Peyer's patch (tissue), 4 donors: ENCODE data around the gene FGFR2. TPM values are rescaled to one million over a fixed set of nuclear protein-coding genes. Genes with fewer than 3 reads are reported as not detected.

Source experiments
- DNase-seq, 3 donors: peaks; one replicate each; pipeline ENCODE4 v3.0.0-alpha.2; 2017 to 2019
- H3K27ac ChIP-seq, 4 donors: fragments of 200-600 bp; sonication (generic); one replicate each; pipeline ENCODE4 v1.5.1; 2016 to 2019
- H3K27me3 ChIP-seq, 2 donors: fragments of 200-600 bp; sonication (generic); one replicate each; pipeline ENCODE4 v1.5.1; 2019
- H3K36me3 ChIP-seq, 3 donors: fragments of 200-600 bp; sonication (generic); one replicate each; pipeline ENCODE4 v1.5.1; 2016 to 2019
- H3K4me1 ChIP-seq, 4 donors: fragments of 200-600 bp; sonication (generic); one replicate each; pipeline ENCODE4 v1.5.1; 2016 to 2019
- H3K4me3 ChIP-seq, 4 donors: fragments of 200-600 bp; sonication (generic); 1 replicate in 3 of 4; 2 replicates in 1 of 4; pipeline ENCODE4 v1.5.1; 2016 to 2019; ENCODE audit warnings: mild to moderate bottlenecking in 1 of 4
- H3K9me3 ChIP-seq, 4 donors: fragments of 200-600 bp; sonication (generic); one replicate each; pipeline ENCODE4 v1.5.1; 2016 to 2019; ENCODE audit warnings: mild to moderate bottlenecking in 1 of 4
- CTCF ChIP-seq, 6 experiments: fragments of 450-650 bp in 4 of 6; fragments of 200-600 bp in 2 of 6; sonication (generic) in 1 of 6; IDR thresholded peaks; one replicate each; pipeline ENCODE4 v1.5.1; 2017 to 2019; ENCODE audit warnings: antibody characterized with exemption in 6 of 6, mild to moderate bottlenecking in 3 of 6, moderate library complexity in 1 of 6
- POLR2A ChIP-seq, 2 donors: fragments of 450-650 bp; IDR thresholded peaks; one replicate each; pipeline ENCODE4 v1.5.1; 2017; ENCODE audit warnings: antibody characterized with exemption in 2 of 2, mild to moderate bottlenecking in 2 of 2, moderate library complexity in 2 of 2
- total RNA-seq, 4 donors: library from RNA; depleted of rRNA; stranded (reverse); fragments of >200 nt; gene quantifications; one replicate each; pipeline ENCODE4 v1.1.0, GENCODE V29; 2016

Gene FGFR2
- total RNA-seq, 4 donors from 2014 or later, result 12.9 to 22.9 (median 19.9) TPM

GRCh38 chr10:121579656-121580055, 18.6 kb downstream of the FGFR2 start:
- H3K9me3 ChIP-seq, result no peaks in the 10 kb centered on the region
- TF ChIP-seq POLR2A (IDR thresholded peaks at IDR 0.05), result no peak
- no peak for TF ChIP-seq CTCF (IDR thresholded peaks at IDR 0.05)
- no peaks in the 10 kb centered on the region for H3K27me3 ChIP-seq
- peaks cover 0 to 7% (median 0%) of the 10 kb centered on the region in 4 donors for H3K4me1 ChIP-seq
- no peaks in the 10 kb centered on the region for H3K36me3 ChIP-seq
- DNase-seq, result no peak
- no peak overlapping the region for H3K27ac ChIP-seq
- no peak overlapping the region for H3K4me3 ChIP-seq

GRCh38 chr10:121578965-121579364, 19.3 kb downstream of the FGFR2 start:
- no peaks in the 10 kb centered on the region for H3K27me3 ChIP-seq
- DNase-seq, result no peak
- TF ChIP-seq POLR2A (IDR thresholded peaks at IDR 0.05) (no peak), CTCF (IDR thresholded peaks at IDR 0.05) (no peak)
- H3K4me3 ChIP-seq, result no peak overlapping the region
- H3K36me3 ChIP-seq, result no peaks in the 10 kb centered on the region
- H3K4me1 ChIP-seq, result peaks cover 0 to 7% (median 0%) of the 10 kb centered on the region in 4 donors
- H3K27ac ChIP-seq, result peak overlapping the region in 1 of 4 donors; percentile 32
- H3K9me3 ChIP-seq, result no peaks in the 10 kb centered on the region

- TF ChIP-seq CTCF (IDR thresholded peaks at IDR 0.05), result no peak
- no peak for TF ChIP-seq POLR2A (IDR thresholded peaks at IDR 0.05)
- peak overlapping the region in 1 of 4 donors; percentile 32 for H3K27ac ChIP-seq
- no peak overlapping the region for H3K4me3 ChIP-seq
- no peaks in the 10 kb centered on the region for H3K36me3 ChIP-seq
- peaks cover 0 to 7% (median 0%) of the 10 kb centered on the region in 4 donors for H3K4me1 ChIP-seq
- no peaks in the 10 kb centered on the region for H3K27me3 ChIP-seq
- H3K9me3 ChIP-seq, result no peaks in the 10 kb centered on the region
- no peak for DNase-seq
Measured at GRCh38 chr10:121578298-121578697, 19.9 kb downstream of the FGFR2 start.

- Histone ChIP-seq H3K36me3 (no peaks in the 10 kb centered on the region), H3K9me3 (no peaks in the 10 kb centered on the region), H3K4me3 (no peak overlapping the region), H3K27ac (no peak overlapping the region), H3K27me3 (no peaks in the 10 kb centered on the region), H3K4me1 (peaks cover 0 to 7% (median 0%) of the 10 kb centered on the region in 4 donors)
- no peak for DNase-seq
- no peak for TF ChIP-seq POLR2A (IDR thresholded peaks at IDR 0.05)
Measured at GRCh38 chr10:121577568-121577967, 20.7 kb downstream of the FGFR2 start.

GRCh38 chr10:121576139-121576538, 22.1 kb downstream of the FGFR2 start:
- H3K4me1 ChIP-seq, result peaks cover 0 to 7% (median 0%) of the 10 kb centered on the region in 4 donors

More at GRCh38 chr10:121576139-121576538, 22.1 kb downstream of the FGFR2 start:
- no peak overlapping the region for H3K27ac ChIP-seq
- H3K4me3 ChIP-seq, result no peak overlapping the region
- TF ChIP-seq POLR2A (IDR thresholded peaks at IDR 0.05) (no peak), CTCF (IDR thresholded peaks at IDR 0.05) (no peak)
- H3K27me3 ChIP-seq, result no peaks in the 10 kb centered on the region
- no peaks in the 10 kb centered on the region for H3K36me3 ChIP-seq
- no peaks in the 10 kb centered on the region for H3K9me3 ChIP-seq
- no peak for DNase-seq
